ENCODE measurements around the gene ATMIN.

DNA sequence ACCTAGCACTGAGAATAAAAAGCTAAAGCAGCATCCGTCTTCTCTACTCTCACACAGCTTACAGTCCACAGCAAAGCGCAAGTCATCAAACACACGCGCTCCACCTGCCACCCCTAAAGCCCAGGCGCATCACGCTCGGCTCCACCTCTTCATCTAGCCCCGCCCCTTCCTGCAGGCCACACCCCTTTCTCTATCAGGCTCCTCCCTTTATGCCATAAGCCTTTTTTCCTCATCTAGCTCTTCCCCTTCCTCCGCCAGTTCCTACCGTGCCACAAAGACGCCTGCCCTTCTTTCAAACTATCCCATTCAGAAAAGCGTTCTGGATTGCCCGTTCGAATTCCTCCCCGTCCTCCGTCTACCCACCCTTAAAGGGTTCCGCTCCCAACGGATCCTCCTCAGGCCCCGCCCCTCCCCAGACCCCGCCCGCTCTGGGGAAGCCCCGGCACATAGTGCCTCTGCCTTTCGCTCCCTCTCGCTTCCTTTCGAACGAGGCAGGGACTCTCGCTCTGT lies 41.0 kb downstream of the ATMIN start:
- TF ChIP-seq, protein P1, sequence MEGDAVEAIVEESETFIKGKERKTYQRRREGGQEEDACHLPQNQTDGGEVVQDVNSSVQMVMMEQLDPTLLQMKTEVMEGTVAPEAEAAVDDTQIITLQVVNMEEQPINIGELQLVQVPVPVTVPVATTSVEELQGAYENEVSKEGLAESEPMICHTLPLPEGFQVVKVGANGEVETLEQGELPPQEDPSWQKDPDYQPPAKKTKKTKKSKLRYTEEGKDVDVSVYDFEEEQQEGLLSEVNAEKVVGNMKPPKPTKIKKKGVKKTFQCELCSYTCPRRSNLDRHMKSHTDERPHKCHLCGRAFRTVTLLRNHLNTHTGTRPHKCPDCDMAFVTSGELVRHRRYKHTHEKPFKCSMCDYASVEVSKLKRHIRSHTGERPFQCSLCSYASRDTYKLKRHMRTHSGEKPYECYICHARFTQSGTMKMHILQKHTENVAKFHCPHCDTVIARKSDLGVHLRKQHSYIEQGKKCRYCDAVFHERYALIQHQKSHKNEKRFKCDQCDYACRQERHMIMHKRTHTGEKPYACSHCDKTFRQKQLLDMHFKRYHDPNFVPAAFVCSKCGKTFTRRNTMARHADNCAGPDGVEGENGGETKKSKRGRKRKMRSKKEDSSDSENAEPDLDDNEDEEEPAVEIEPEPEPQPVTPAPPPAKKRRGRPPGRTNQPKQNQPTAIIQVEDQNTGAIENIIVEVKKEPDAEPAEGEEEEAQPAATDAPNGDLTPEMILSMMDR (IDR thresholded peaks at IDR 0.05) = no peak
- TF ChIP-seq EZH2phosphoT487 (IDR thresholded peaks at IDR 0.05) = no peak
- no peak for TF ChIP-seq EZH2 (IDR thresholded peaks at IDR 0.05)

Data from neural progenitor cell (in vitro differentiated cells).